GM12874 (cell line): ENCODE data around the gene LRRN3.

Experiments
- CTCF ChIP-seq: IDR thresholded peaks from 2 replicates; pipeline ENCODE4 v1.5.1; 2011; ENCODE audit warnings: low read depth, mild to moderate bottlenecking, control low read depth, low read length, moderate library complexity; ENCODE audit not compliant: insufficient read depth

The LRRN3 gene

GRCh38 chr7:111107579-111107978 is 16.7 kb downstream of the LRRN3 start:
- TF ChIP-seq CTCF, result no peak

- TF ChIP-seq CTCF, result no peak
Measured at GRCh38 chr7:111108000-111108399, 17.1 kb downstream of the LRRN3 start.

- TF ChIP-seq CTCF, result no peak
Measured at GRCh38 chr7:111108496-111108895, 17.6 kb downstream of the LRRN3 start.

- no peak for TF ChIP-seq CTCF
Measured at GRCh38 chr7:111112439-111112838, 21.5 kb downstream of the LRRN3 start.

- TF ChIP-seq CTCF, result no peak
Measured at GRCh38 chr7:111113263-111114017, 22.5 kb downstream of the LRRN3 start.

GRCh38 chr7:111115966-111116365 is 25.0 kb downstream of the LRRN3 start:
- no peak for TF ChIP-seq CTCF

- TF ChIP-seq CTCF, result no peak
Measured at GRCh38 chr7:111126987-111127386, 36.1 kb downstream of the LRRN3 start.
